NCI-H128 (cell line): ENCODE data around the gene RALB.
"Not testable (repeated sequence)": the region's sequence is repeated elsewhere in the genome, so short reads cannot be mapped to it uniquely, and the experiment has no call there.

Experiments used
- DNase-seq: peaks from one replicate; lab custom pipeline; 2025; ENCODE audit not compliant: unreplicated experiment; lab: John Stamatoyannopoulos, UW

Gene RALB

DNA sequence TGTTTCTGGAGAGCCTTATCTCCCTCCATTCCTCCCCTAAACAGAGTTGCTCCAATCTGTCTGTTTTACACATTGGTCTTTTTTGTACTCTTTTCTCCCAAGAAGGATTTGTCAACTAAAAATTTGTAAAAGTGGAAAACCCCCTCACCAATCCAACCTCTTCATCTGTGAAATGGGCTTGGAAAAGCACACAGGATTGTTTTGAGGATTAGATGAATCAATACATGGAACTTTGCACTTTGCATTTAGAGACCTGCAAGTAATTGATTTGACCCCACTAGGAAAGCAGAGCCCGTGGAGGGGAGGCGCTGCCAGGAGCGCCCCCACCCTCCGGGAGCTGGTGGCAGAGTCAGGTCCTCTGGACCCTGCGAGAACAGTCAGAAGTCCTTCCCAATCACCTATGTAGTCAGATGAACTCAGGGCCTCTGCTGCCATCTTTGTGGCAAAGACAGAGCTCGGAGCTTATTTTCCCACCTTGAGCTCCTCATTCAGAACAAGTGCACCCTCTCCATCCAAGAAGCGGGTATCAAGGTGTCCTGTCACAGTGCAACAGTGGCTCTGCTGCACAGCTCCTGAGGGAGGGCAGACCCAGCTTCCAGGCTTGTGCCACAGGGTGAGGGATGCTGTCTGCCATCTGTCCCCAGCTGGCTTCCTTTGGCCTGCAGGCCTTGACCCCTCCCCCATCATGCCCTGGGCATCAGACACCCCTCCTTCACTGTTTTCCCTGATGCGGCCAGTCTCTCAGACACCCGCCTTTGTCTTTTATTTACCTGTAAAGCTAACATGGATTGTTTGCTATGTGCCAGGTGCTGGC, 27.7 kb upstream of the RALB start:
- DNase-seq = no peak

DNA sequence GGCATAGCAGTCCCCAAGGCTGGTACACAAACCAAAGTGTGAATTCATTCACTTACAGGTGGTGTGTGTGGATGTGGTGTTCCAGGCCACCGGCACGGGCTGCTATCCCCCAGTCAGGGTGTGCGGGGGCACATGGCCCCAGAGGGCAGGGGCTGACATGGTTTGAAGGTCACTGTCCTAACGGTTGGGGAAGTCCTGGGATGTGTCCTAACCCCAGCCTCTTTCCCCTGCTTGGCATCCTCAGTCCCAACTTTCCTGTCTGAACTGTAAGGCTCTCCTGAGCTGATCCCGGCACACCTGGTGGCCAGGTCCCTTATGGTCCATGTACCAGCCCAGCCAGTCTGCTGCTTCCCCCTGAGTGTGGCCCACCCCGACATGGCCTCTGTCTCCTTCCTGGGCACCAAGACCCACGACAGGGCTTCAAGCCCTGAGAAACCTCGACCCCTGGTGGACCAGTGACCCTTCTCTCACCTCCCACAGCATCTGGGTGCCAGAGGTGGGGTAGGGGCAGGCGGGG, 27.0 kb upstream of the RALB start:
- no peak for DNase-seq

DNA sequence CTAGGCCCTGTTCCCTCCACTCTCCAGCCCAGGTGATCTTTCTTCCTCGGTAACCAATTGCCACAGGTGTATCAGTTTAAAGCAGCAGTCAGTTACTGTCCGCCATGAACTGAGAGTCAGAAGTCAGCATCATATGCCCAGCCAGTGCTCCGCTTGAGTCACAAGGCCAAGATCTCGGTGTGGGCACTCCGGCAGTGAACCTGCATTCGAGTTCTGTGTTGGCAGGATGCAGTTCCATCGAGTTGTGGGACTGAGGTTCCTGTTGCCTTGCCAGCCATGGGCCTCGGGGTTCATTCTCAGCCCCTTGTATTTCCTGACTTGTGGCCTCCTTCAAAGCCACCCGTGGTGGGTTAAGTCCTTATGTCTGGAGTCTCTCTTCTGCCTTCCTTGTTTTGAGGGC, 26.3 kb upstream of the RALB start:
- DNase-seq = no peak

DNA sequence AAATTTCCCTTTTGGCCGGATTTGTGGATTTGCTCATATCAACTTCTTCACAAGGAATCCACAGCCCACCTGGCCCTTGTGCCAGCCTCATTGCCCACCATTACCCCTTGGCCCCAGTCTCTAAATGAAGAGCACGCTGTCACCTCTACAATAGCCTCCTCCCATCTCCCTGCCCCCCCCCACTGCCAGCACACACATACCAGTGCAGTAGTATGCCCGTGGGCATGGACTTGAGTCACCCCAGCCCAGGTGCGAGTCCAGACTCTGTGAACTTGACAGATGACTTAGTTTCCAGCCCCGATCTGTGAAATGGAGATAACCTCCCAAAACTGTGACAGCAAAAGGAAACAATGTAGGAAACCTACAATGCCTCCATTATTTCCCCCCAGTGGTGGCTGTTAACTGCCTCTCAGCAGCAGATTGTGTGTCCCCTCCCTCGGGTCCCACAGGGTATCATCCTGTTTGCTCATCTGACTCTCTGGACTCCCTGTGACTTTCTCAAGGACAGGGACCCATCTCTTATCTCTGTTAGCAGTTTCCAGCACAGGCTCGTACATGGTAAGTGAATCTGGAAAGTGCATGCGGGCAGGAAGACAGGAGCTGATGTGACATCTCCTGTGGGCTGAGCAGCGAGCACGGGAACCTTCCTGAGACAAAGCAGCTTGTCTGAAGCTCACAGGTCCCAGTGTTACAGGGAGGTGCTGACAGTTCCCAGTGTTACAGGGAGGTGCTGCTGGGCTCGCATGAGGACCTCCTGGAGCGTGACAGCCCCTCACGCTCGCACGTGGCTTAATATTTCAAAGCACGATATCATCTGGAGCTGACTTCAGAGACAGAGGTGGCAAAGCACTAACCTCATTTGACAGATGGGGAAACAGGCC, 25.3 kb upstream of the RALB start:
- DNase-seq = no peak

DNA sequence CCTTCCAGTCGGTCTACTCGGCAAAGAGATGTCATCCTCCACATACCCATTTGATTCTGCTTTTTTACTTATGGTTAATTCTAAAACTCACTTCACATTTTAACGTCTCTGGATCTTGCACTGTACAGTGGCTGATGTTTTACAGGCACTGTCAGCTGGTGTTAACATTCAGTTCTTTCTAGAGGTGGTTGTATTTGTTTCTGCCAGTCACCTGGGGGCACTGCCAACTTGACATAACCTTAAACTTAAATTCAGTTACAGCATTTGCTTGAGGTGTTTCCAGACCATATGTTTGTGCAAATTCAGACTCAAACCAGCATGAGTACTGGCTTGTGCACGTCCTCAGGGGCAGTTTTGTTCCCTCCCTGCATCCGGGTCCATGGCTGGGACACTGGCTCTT, 24.1 kb upstream of the RALB start:
- DNase-seq = no peak

DNA sequence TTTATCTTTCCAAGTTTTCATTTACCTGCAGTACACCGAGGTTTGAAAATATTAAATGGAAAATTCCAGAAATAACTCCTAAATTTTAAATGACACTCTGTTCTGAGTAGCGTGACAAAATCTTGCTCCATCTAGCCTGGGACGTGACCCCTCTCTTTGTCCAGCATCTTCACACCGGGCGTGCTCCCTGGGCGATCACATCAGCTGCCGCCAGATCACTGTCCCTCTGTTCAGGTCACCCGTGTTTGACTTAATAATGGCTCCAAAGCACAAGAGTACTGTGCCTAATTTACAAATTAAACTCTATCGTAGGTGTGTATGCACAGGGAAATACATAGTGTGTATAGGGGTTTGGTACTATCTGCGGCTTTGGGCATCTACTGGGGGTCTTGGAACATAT, 23.3 kb upstream of the RALB start:
- no peak for DNase-seq

DNA sequence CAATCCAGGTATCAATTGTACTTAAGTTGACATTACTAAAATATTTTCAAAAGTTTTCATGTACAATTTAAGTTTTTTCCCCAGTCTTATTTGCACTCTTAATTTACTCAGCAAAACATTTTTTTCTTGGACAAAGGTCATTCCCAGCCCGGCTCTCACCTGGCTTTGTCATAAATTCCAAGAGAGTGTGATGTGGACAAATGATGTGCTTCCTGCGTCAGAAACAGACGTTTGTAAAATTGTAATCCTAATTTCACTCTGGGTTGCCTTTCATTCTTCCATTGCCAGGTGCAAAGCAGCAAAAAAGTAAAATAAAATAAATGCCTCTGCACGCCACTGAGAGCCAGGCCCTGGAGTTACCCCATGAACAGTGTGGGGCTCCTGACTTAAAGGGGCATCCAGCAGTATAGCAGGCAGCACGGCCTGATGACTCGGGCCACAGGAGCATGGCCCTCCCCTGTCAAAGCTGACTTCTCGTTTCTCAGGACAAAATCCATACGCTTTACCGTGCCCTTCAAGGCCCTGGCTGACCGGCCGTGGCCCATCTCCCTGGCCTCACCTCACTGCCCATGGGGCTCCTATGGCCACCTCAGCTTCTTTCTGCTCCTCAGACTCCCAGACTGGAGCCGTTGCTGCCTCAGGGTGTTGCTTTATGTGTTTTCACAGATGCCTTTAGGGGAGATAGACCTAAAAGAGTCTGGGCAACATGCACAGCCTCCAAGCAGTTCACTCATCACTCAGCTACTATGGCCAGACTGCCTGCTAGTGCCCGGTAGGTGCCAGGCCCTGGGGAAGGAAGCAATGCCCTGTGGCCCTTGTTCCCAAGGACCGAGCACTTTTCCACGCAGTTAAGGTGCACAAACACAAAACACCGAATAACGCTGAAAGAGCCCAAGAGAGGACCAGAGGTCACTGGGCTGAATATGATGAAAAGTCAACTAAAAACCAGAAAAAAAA, 21.9 kb upstream of the RALB start:
- no peak for DNase-seq

DNA sequence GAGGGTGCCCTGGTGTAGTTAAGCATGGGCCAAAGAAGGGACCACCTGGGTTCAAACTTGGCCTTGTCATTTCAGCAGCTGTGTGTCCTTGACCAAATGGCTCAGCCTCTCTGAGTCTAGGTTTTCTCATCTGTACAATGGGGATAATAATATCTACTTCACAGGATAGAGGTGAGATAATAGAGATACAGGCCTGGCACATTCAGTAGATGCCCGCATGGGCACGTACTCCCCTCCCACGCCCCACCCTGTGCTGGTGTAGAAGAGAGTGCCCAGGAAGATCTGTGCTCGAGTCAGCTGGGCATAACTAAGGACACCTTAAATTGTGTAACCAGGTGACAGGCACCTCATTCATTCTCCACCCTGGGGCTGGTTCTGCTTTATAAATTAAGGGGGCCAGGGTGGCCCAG, 21.1 kb upstream of the RALB start:
- DNase-seq = no peak

DNA sequence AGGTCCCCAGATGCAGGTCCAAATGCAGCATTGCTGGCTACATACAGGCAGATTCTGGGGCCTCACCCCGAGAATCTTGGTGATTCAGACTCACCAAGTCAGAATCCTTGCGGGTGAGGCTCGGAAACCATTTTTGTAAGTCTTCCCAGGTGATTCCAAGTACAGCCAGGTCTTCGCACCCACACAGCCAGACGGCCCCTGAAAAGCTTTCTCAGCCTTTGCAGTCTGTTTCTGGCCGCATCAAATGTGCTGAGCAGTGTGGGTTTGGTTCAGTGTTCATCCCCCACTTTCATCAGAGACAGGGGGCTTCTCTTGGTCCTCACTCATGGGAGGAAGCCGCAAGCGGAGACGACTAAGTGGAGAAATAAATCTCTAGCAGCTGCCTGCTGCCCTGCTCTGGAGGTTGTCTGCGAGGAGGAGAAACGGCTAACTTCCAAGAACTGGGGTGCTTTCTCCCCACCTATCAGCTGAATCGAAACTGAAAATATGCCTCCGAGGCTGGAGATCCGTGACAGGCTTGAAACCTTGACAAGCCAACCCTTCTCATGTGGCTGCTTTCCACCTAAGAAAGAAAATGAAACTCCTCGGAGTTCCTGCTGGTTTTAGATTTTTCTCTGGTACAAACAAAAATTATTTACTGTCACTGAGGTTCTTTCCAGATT, 20.5 kb upstream of the RALB start:
- no peak for DNase-seq

DNA sequence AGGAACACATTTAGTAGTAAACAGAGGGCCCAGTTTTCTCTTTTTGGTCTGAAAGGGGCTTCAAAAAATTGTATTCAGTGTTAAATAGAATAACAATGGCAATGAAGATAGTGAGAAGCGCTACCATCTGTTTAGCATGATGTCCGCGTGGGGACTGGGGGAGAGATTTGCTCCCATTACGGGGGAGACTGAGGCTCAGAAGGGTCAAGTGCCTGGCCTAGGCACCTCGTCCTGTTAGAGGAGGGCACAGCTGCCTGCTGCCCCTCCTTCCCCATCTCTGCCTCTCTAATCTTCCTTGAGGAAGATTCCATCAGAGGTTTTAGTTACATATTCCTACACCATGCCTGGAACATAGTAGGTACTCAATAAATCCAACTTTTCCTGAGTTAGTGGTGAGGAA, 19.4 kb upstream of the RALB start:
- DNase-seq = no peak

DNA sequence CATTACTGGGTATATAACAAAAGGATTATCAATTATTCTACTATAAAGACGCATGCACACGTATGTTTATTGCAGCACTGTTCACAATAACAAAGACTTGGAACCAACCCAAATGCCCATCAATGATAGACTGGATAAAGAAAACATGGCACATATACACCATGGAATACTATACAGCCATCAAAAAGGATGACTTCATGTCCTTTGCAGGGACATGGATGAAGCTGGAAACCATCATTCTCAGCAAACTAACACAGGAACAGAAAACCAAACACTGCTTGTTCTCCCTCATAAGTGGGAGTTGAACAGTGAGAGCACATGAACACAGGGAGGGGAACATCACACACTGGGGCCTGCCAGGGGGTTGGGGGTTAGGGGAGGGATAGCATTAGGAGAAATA, 17.5 kb upstream of the RALB start:
- DNase-seq = not testable (repeated sequence)

DNA sequence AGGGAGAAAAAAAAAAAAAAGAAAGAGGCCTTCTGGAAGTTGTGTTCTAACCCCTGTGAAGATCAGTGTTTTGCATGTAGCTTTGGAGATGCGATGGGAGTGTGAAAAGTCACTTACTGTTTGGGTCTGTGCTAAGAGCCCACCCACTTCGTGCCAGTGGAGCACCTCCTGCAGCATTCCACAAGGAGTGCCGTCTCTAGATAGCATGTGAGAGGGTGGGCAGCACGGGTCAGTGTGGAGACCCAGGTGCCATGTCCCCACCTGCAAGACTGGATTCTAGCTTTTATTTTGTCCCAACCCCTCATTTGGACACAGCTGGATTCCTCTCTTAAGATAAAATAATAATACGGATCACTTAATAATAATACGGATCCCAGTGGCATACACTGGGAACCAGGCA, 17.0 kb upstream of the RALB start:
- DNase-seq = no peak

DNA sequence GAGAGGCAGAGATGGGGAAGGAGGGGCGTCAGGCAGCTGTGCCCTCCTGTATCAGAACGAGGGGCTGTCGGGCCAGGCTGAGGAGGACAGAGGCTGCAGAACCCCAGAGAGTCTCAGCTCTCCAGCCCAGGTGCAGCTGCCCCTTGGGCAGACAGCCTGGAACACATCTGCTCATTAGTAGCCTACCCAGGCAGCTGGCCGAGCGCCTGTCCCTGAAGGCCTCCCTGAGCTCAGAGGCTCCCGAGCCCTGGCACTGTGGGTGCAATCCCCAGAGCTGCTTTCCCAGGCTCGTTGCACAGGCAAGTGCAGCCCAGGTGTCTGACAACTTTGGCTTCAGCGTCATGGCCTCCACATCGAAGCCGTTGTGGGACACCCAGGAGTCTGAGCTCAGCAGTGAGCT, 16.3 kb upstream of the RALB start:
- DNase-seq = no peak

DNA sequence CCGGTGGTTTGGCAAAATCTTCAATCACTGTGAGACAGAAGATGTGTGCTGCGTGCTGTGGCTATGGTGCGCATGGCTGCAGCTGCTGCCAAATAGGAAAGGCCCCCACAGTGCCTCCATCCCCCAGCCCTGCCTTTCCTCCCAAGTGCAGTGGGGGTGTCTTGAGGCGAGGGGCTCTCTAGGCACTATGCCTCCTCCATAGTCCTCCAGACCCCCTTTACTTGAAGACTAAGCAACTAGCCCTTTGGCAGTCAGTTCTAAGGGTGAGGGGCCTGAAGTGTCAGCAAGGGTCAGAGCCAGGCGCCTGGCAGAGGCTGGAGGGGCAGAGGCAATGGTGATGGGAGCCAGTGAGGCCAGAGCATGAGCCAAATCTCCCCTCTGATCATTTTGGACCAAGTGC, 15.9 kb upstream of the RALB start:
- no peak for DNase-seq

DNA sequence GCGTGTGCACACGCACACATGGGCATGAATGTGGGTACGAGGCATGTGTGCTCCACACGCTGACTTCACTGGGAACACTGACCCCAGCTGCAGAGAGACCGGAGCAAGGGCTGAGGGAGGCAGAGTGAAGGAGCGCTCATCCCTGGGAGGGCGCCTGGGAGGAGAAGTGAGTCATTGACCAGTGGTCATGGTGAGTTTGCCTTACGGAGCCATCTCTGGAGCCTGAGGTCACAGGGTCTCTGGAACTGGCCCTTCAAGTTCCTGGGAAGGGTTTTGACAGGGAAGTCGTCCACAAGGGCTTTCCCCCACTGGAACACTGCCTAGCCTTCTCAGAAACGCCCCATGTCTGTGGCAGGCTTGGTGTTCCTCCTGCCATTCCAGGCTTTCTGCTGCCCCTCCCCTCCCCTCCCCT, 15.2 kb upstream of the RALB start:
- DNase-seq = no peak

DNA sequence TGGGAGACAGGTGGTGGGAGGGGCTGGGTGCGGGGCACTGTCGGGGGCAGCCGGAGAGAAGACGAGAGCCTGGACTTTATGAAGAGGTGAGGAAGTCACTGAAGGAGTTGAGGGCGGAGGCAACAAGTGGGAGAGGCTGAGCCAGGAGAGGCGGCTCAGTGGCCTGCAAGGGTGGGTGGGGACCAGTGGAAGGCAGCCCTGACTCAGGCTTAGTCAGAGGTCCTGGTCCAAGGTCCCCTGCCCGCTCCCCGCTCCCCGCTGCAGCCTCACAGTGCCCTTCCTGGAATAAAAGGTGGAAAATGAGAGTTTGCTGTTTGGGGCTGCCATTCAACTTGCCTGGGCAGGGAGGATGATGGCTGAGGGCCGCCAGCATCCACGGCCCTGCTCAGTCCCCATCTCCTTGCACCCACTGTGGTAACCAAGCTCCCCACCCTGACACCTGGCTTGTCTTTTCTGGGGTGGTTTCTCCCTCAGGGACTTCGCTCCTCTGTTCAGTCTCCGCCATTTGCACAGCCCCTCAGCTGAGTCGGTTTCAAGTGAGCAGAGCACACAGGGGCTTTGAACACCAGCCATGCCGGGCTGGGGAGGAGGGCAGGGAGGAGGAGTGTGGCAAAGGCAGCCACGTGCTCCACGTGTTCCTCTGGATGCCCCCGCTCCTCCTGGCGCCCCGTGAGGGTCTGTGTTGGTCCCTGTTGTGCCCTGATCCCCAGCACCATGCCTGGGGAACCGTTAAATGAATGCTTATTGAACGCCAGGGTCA, 13.7 kb upstream of the RALB start:
- DNase-seq = no peak

DNA sequence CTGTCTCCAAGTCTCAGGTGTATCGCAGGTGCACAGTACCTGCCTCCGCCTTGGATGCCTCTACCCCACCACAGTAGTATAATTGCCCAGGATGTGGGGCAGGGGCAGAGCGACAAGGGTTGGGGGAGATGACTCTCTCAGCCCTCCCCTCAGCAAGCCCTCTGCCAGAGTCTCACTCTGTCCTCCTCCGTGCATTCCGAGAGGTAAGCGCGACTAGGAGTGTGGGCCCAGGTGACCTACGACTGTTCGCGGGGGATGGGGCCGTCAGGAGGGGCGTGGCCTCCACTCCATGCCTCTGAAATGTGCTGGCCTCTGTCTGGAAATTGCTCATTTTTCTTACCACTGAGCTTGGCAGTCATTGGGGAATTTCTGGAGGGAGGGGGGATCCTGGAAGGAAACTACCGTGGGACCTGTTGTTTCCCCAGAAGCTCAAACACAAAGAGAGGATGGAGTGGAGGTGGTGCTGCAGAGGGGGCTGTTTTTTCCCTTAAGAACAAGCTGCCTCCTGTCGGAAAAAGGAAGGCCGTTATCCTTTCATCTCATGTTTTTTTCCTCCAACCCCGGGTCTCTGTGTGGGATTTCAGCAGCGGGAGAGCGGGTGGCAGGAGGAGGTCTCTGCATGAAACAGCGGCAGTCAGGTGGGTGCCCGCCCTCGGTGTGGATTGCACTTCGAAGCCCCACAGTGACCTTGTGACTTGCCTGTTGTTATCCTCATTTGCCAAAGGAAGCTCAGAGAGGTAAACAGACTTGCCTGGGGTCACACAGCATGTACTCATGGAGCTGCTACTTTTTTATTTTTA, 13.0 kb upstream of the RALB start:
- DNase-seq = no peak

DNA sequence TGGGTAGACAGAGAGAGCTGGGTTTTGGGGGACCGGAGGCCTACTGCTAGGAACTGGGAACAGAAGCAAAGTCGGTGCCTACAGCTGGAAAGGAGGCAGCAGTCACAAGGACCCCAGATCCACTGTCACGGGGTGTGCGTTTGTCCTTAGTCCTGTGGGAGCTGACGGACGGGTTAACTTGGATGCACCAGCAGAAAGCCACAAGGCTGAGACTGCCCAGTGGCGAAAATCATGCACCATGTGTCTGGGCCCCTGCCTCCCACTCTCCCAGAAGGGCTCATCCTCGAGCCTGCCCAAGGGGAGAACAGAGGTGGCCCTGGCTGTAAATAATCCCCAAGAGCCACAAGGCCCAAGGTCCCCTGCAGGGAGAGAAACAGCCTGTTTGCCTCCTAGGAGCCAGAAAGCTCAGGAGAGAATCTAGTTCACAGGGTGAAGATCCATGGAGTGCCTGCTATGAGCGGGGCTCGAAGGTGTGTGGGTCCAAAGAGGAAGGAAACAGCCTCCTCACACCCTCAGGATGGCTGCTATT, 11.7 kb upstream of the RALB start:
- no peak for DNase-seq

DNA sequence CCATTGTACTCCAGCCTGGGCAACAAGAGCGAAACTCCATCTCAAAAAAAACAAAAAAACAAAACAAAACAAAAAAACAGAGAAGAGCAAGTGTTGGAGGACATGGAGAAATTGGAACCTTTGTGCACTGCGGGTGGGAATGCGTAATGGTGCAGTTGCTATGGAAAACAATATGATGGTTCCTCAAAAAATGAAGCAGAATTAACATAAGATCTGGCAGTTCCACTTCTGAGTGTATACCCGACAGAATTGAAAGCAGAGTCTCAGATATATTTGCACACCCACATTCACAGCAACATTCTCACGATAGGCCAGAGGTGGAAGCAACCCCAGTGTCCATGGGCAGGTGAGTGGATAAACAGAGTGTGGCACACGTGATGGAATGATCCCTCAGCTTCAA, 11.0 kb upstream of the RALB start:
- DNase-seq = no peak
